ENCODE measurements around the gene ANGPTL2.

The ANGPTL2 gene

GRCh38 chr9:127102176-127102575 is 20.3 kb downstream of the ANGPTL2 start:
- FAIRE-seq (no peak), DNase-seq (ENCODE audit: extremely low spot score, insufficient read length, low read depth) (no peak)

DNA sequence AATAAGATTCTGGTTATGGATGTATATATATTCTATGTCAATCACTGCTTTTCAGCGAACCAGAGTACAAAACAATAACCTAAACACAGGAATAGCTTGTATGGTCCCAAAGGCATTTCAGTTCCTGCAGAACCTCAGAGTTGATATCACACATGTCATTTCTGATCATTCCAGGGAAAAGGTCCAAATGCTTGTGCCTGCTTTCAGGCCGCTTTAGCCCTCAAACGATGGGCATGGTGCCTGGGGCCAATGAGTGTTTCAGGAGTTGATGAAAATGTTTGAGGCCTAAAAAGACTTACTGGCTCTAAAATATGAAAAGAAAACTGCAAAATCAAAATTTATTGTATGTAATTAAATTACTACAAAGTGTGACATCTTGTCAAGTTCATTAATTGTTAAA is 22.8 kb downstream of the ANGPTL2 start:
- FAIRE-seq (no peak), DNase-seq (ENCODE audit: extremely low spot score, insufficient read length, low read depth) (no peak)

DNA sequence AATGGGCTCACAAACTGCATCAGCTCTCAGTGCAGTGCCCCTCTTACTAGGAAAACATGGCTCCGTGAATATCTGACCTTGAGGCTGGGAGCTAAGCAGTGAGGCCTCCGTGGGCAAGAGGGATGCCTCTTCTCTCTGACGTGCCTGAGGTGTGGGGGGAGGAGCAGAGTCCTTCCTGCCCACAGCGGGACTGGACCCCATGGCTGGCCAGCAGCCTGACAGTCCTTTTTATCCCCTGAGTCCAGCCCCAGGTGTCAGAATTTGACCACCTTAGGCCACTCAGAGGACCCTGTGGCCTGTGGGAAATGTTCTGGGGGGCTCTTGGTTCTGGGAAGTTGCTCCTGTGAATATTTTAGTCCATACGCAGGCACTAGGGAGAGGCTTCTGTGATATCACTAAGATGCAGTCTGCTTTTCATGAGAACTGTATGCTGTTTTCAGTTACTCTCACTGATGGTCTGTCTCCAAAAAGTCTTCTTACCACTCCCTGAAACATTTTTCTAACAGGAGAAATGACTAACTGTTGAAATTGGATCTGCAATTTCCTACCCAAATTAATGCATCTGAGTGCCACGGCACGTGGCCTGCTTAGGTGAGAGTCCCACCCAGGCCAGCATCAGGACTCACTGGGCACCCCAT is 23.4 kb downstream of the ANGPTL2 start:
- no peak for FAIRE-seq
- no peak for DNase-seq (ENCODE audit: extremely low spot score, insufficient read length, low read depth)

- DNase-seq (ENCODE audit: extremely low spot score, insufficient read length, low read depth) (no peak), FAIRE-seq (no peak)
Measured at GRCh38 chr9:127097683-127098082, 24.8 kb downstream of the ANGPTL2 start.

DNA sequence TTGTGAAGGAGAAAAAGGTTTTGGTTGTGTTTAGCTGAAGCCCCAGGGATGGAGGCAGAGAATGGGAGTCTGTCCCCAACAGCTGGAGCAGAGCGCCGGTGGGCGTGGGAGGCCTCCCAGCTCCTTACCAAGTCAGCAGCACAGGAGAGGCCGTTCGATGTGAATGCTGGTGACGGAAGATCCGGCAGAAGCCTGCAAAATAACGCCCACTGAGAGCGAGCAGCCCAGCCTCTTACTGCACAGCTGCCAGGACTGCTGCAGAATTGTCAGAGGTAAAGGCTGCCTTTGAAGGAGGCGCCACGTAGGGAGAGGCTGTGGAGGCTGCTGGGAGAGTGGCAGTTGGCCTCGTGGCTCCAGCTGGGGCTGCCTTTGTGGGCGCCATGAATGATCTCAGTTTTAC is 26.2 kb downstream of the ANGPTL2 start:
- no peak for FAIRE-seq

GRCh38 chr9:127095411-127095810 is 27.0 kb downstream of the ANGPTL2 start:
- FAIRE-seq: no peak

More for the DNA sequence above, 26.2 kb downstream of the ANGPTL2 start:
- no peak for DNase-seq (ENCODE audit: extremely low spot score, insufficient read length, low read depth)

GRCh38 chr9:127093319-127094020 is 29.0 kb downstream of the ANGPTL2 start:
- FAIRE-seq (no peak), DNase-seq (ENCODE audit: extremely low spot score, insufficient read length, low read depth) (no peak)

More at GRCh38 chr9:127095411-127095810, 27.0 kb downstream of the ANGPTL2 start:
- no peak for DNase-seq (ENCODE audit: extremely low spot score, insufficient read length, low read depth)

DNA sequence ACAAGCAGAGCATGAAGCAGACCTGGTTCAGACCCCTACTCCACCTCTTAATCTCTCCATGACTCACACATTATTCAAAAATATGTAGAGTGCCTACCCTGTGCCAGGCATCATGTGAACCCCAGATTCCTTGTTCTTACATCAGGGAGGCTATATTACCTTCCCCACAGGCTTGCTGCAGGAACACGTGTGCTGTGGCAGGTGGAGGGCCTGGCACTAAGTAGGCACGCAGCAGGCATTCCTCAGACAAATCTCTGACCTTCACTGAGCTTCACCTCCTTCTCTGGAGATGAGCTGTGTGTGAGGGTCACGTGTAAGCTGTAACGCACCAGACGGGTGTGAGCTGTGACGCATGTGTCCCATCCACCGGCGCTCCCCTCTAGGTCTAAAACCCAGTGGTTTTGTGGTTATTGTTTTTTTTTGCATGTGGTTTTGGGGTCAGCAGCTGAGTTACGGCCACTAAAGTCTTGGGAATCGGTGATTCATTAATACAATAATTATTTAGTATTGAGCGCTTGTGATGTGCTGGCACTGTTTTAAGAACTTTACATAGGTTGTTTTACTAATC is 30.3 kb downstream of the ANGPTL2 start:
- FAIRE-seq: no peak
- no peak for DNase-seq (ENCODE audit: extremely low spot score, insufficient read length, low read depth)

DNA sequence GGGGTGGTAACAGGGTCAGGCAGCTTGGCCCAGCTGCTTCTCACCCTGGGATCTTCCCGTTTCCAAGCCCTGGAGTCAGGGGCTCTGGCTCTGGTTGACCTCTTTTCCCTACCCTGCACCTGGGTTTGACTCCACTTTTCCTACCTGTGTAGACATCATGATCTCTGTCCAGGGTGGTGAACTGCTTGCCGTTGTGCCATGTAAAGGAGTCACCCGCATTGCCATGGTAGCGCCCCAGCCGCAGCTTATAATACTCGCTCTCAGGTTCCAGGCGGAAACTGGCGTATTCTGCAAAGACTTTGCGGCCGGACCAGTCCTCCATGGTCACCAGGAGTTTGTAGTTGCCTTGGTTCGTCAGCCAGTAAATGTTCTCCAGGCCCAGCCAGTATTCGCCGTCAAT is 30.9 kb downstream of the ANGPTL2 start:
- DNase-seq (ENCODE audit: extremely low spot score, insufficient read length, low read depth): no peak
- no peak for FAIRE-seq

DNA sequence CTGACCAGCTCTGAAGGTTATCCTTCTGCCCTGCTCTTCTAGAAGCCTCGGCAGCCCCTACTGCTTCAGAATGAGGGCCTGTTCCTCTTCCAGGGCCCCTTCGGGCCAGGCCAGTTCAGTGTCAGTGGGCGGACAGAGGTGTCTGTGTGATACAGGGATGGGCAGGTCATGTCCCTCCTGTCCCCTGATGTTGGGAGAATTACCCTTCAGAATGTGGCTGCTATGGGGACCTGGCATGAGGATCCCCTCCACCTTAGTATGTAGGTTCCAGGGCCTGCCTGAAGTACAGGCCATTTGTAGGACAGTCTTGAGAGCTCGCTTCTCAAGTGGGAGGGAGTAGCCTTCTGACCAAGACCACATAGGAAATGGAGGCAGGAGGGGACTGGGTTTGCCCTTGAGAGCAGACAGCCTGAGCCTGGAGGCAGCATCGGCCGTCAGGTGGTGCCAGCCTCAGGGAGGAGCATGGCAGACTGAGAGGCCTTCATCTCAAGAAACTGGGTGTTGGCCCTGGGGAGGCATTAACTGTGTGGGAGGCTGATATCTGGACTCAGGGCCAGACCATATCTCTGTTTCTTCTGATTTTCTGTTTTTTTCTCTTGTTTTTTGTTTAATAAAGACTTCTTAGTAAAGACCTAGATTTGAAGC is 32.0 kb downstream of the ANGPTL2 start:
- no peak for FAIRE-seq
- DNase-seq (ENCODE audit: extremely low spot score, insufficient read length, low read depth): no peak

- no peak for DNase-seq (ENCODE audit: extremely low spot score, insufficient read length, low read depth)
- FAIRE-seq: no peak
Measured at GRCh38 chr9:127089631-127090081, 32.8 kb downstream of the ANGPTL2 start.

GRCh38 chr9:127088724-127089615 is 33.5 kb downstream of the ANGPTL2 start:
- no peak for DNase-seq (ENCODE audit: extremely low spot score, insufficient read length, low read depth)
- FAIRE-seq: no peak

DNA sequence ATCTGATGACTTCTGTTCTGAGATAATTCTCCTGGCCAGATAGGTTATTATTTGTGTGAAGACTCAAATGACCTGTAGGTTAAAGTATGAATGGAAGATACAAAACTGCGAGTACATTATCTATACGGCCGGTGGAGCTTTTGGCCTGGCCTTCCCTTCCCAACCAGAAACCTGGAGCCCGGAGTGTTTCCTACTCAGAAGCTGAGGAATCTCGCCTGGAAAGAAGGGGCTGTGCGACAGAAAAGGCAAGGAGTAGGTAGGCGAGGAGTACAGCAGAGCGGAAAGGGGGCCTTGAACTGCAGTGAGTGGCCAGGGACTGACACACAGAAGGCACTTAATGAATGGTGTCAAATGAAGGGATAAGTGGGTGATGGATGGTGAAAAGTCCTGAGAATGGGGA is 34.6 kb downstream of the ANGPTL2 start:
- FAIRE-seq (no peak), DNase-seq (ENCODE audit: extremely low spot score, insufficient read length, low read depth) (no peak)

GRCh38 chr9:127087411-127087810 is 35.0 kb downstream of the ANGPTL2 start:
- FAIRE-seq (no peak), DNase-seq (ENCODE audit: extremely low spot score, insufficient read length, low read depth) (no peak)

- no peak for DNase-seq (ENCODE audit: extremely low spot score, insufficient read length, low read depth)
- FAIRE-seq: no peak
Measured at GRCh38 chr9:127086771-127087170, 35.7 kb downstream of the ANGPTL2 start.

- DNase-seq (ENCODE audit: extremely low spot score, insufficient read length, low read depth) (no peak), FAIRE-seq (no peak)
Measured at GRCh38 chr9:127085186-127085585, 37.2 kb downstream of the ANGPTL2 start.

DNA sequence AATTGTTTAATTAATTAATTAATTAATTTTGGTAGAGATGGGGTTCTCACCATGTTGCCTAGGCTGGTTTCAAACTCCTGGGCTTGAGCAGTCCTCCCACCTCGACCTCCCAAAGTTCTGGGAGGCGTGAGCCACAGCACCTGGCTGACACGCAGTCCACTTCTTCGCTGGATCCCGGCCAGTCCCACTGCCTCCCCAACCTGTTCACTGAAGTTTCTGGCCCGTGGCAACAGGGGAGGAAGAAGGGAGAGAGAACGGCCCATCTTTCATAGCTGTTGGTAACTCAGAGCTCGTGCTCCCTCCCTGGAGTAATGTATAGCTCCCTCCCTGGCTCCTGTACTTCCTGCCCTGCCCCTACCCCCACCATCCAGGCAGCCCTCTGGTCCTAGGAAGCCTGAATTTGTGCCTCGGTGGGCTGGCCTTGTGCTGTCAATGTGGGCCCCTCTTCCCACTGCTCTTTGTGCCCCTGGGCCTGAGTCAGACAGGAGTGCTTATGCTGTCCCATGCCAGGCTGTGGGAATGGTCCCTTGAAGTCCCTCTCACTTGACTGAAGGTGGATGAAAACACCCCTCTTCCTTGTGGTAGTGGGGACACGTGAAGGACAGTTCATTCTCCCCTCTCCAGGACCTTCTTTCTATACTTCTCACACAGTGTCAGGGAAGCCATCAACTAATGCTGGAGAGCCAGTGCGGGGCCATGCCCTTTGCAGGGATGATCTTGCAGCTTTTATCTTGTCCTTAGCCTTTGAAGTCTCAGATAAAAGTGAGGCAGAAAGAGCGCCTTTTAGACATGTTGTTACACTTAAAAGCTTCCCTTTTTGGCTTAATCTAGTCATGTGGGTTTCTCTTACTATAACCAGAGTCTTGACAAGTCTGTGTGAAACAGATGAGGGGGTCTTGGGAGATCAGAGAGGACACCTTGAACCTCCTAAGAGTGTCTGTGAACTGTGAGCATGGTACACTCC is 38.1 kb downstream of the ANGPTL2 start:
- no peak for DNase-seq (ENCODE audit: extremely low spot score, insufficient read length, low read depth)
- no peak for FAIRE-seq

DNA sequence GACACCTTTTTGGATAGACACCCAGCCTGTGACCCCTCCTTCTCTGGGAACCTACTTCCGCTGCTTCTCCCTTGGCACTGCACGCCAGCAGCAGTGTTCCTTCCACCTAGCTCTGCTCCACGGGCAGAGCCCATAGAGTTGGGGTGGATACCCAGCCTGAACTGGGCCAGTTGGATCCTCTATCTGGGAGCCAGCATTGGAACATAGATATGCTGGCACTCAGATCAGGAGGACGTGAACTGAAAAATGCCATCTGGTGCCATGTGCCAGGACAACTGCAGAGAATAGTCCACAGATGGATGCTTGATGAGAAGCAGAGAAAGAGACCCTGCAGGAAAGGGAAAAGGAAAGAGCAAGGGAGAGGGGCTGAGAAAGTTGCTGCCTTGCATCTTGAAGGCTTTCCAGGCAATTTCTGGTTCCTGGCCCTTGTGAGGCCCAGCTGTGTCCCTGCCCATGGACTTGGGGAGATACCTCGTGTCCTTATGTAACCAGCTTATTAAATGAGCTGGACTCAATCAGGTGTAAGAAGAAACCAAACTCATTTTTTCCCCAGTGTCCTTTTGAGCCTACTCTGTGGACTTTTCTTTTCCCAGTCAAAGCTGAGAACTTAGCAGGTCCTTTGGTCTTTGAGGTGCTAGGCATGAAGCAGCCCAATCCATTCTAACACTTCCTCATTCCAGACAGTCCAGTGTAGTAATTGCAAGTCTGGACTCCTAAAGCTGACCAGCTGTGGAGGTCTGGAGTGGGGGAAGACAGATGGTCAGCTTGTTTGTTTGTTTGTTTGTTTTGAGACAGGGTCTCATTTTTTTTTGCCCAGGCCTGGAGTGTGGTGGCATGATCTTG is 39.1 kb downstream of the ANGPTL2 start:
- DNase-seq (ENCODE audit: extremely low spot score, insufficient read length, low read depth): no peak
- no peak for FAIRE-seq

Data from GM18507 (cell line).